NCI-H187 treated with DMSO at 0.1 percent for 48 hours (cell line): Measurements from ENCODE around the gene PAWR.
"Not testable (repeated sequence)": the region's sequence is repeated elsewhere in the genome, so short reads cannot be mapped to it uniquely, and the experiment has no call there.

Experiments
- DNase-seq: peaks from one replicate; lab custom pipeline; 2025; lab: John Stamatoyannopoulos, UW

PAWR gene

DNA sequence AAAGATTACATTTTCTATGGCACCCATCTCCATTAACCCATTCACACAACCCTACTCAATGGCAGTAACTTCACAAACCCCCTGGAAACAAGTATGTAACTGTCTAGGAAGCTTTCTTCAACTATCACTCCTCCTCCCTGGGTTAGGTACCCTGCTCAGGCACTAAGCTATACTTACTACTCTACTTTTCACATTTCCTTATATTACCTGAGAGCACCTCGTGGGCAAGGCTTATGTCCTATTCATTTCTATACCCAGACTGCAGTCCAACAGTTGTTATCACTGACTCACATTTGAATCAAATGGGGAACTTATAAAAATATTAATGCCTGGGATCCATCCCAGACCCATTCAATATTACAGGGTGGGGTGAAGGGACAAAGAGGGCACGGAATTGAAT lies 4.6 kb downstream of the PAWR start:
- DNase-seq, result no peak

- DNase-seq, result no peak
Measured at GRCh38 chr12:79685068-79685467, 5.7 kb downstream of the PAWR start.

- DNase-seq, result not testable (repeated sequence)
Measured at GRCh38 chr12:79684338-79684737, 6.4 kb downstream of the PAWR start.

GRCh38 chr12:79682593-79682992 lies 8.2 kb downstream of the PAWR start:
- DNase-seq, result no peak

DNA sequence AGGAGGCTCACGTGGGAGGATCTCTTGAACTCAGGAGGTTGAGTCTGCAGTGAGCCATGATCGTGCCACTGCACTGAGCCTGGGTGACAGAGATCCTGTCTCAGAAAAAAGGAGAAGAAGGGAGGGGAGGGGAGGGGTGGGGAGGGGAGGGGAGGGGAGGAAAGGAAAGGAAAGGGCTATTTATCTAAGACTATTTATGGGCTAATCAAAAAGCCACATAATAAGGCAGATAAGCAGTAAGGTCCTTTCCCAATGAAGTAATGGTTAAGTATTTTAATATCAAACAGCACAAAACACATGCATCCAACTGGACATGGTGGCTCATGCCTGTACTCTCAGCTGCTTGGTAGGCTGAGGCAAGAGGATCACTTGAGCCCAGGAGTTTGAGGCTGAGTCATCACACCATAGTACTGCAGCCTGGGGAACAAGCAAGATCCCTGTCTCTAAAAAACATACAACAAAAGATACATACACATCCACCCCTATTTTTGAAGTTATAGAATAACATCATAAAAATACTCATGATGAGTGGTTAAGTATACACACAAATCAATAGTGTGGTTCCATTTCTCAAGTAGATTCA lies 9.7 kb downstream of the PAWR start:
- no peak for DNase-seq

- no peak for DNase-seq
Measured at GRCh38 chr12:79680051-79680450, 10.7 kb downstream of the PAWR start.

GRCh38 chr12:79678306-79678705 lies 12.5 kb downstream of the PAWR start:
- no peak for DNase-seq

DNA sequence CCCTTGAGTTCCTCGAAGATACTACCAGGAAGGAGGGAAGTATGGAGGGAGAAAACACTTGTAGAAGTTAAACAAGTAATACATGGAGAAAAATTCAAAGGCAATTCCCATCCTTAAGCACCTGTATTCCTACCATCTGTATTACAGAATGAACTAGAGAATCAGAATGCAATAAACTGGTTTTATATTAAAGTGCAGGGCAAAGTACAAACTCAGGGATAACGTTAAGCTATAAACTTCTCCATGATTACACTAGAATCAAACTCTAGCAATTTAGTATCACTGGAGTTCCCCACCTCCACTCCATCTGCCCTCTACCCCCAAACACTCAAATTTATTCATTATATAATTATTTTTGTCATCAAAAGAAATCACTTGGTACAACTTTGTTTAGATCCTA lies 13.1 kb downstream of the PAWR start:
- no peak for DNase-seq

- DNase-seq, result no peak
Measured at GRCh38 chr12:79676579-79676978, 14.2 kb downstream of the PAWR start.

GRCh38 chr12:79674629-79675028 lies 16.1 kb downstream of the PAWR start:
- no peak for DNase-seq

DNA sequence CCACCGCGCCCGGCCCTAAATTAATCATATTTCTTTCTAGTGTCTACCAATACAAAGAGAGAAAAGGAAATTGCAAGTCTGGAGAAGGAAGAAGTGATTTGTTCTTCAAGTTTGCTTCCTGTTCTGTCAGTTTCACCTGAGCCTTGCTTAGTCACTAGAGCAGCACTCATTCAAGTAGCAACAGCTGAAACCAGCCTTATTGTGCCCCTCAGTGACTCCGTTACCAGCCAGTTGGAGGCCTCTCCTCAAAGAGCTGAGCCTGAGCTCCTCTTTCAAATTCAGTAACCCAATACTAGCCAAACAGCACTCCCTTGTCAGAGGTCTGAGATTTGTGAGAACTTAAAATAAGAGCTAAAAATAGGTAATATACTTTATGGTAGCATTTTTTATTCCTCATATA lies 17.4 kb downstream of the PAWR start:
- no peak for DNase-seq

DNA sequence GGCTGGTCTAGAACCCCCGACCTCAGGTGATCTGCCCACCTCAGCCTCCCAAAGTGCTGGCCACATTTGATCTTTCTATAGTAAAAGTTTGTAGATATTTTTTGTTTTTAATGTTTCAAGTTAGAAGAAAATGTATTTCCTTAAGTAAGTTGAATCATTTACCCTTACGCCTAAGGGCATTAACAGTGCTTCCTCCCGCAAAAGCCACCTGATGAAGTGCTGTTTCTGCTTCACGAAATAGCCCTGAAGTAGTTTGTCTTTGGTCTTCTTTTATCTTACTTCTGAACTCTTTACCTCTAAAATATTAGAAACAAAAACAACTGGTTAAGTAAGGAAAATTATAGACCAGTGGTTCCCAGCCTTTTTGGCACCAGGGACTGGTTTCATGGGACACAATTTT lies 22.7 kb downstream of the PAWR start:
- no peak for DNase-seq

- DNase-seq, result no peak
Measured at GRCh38 chr12:79665212-79665887, 25.4 kb downstream of the PAWR start.

GRCh38 chr12:79664518-79664917 lies 26.2 kb downstream of the PAWR start:
- DNase-seq, result no peak

DNA sequence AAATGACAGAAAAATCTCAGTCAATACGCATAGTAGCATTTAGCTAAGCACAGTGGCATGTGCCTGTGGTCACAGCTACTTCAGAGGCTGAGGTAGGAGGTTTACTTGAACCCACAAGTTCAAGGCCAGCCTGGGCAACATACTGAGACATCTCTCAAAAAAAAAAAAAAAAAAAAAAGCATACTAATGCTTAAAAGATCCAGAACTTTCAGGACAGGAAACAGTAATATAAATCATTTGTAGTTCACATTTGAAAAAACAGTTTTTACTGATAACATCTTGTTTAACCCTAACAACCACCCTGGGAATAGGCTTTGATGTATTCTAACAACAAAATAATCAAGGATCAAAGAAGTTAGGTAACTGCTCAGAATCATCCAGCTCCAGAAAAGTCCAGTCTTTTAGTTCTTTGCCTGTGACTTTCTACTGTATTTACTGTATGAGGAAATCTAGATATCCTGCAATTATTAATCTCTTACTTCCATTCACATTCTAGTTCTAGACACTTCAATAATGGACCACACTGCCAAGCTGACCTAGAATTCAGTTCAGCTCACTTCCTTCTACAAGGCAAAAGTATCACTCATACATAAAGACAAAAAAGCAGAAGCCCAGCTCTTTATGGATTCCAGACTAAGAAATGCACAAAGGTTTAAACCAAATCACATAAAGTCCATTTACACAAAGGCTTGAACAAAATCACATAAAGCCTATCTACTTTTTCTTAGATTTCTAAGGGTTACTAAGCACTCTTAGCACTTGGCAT lies 28.5 kb downstream of the PAWR start:
- DNase-seq, result no peak

GRCh38 chr12:79661629-79662028 lies 29.1 kb downstream of the PAWR start:
- DNase-seq, result no peak

- no peak for DNase-seq
Measured at GRCh38 chr12:79659961-79660431, 30.8 kb downstream of the PAWR start.

- DNase-seq, result no peak
Measured at GRCh38 chr12:79658221-79658620, 32.5 kb downstream of the PAWR start.

GRCh38 chr12:79657136-79657535 lies 33.6 kb downstream of the PAWR start:
- DNase-seq, result no peak

DNA sequence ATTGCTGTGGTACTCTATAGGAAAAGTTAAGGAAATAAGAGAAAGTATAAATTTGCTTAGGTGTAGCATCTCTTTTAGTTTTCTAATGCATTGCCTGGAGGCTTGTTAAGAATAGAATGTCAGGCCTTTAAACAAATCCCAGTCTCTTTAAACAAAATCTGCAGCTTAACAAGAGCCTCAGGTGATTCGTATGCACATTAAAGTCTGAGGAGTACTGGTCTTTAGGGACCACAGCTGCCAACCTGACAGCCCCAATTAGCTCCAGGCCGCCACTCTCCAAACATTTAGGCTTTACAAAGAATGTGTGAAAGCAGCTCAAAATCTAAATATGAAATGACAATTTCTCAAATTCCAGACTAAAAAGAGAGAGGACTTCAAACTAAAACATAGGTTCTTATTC lies 35.7 kb downstream of the PAWR start:
- DNase-seq, result no peak

GRCh38 chr12:79652521-79652920 lies 38.2 kb downstream of the PAWR start:
- no peak for DNase-seq

GRCh38 chr12:79650440-79650839 lies 40.3 kb downstream of the PAWR start:
- no peak for DNase-seq

GRCh38 chr12:79648881-79649280 lies 41.9 kb downstream of the PAWR start:
- DNase-seq, result no peak
